Measurements from ENCODE around the gene AMOTL2.

The AMOTL2 gene

DNA sequence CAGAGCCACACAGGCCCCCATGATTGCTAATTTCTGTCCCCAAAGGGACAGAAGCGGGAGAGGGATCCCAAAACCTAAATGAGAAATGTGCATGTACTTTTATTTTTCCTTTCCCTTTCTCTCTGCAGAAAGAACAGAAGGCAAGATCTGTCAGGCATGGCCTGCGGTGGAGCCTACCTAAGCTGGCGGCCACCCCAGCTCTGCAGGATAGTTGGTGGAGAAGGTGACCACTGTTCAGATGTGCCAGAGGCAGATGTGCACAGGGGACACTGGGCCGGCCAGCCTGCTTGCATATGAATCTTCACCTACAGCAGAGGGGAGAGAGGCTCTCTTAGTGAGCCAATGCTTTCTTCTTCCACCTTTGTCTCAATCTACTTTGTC lies 2.1 kb upstream of the AMOTL2 start:
- Histone ChIP-seq H3K27ac (replicated peaks) (no peak overlapping the region), H3K4me3 (replicated peaks; ENCODE audit: insufficient read depth, low read length) (no peak overlapping the region), H3K27me3 (ENCODE audit: insufficient read depth, poor library complexity, severe bottlenecking) (peaks cover 36% of the 10 kb centered on the region)
- TF ChIP-seq, protein P1, sequence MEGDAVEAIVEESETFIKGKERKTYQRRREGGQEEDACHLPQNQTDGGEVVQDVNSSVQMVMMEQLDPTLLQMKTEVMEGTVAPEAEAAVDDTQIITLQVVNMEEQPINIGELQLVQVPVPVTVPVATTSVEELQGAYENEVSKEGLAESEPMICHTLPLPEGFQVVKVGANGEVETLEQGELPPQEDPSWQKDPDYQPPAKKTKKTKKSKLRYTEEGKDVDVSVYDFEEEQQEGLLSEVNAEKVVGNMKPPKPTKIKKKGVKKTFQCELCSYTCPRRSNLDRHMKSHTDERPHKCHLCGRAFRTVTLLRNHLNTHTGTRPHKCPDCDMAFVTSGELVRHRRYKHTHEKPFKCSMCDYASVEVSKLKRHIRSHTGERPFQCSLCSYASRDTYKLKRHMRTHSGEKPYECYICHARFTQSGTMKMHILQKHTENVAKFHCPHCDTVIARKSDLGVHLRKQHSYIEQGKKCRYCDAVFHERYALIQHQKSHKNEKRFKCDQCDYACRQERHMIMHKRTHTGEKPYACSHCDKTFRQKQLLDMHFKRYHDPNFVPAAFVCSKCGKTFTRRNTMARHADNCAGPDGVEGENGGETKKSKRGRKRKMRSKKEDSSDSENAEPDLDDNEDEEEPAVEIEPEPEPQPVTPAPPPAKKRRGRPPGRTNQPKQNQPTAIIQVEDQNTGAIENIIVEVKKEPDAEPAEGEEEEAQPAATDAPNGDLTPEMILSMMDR (IDR thresholded peaks at IDR 0.05; ENCODE audit: insufficient read depth, low read length) = no peak
- TF ChIP-seq POLR2AphosphoS5 (IDR thresholded peaks at IDR 0.05; ENCODE audit: low read depth) (no peak), SPI1 (IDR thresholded peaks at IDR 0.05; ENCODE audit: borderline replicate concordance, low read depth) (no peak)
- no peak for DNase-seq (ENCODE audit: low read depth in 1 of 2, low spot score in 1 of 2)

DNA sequence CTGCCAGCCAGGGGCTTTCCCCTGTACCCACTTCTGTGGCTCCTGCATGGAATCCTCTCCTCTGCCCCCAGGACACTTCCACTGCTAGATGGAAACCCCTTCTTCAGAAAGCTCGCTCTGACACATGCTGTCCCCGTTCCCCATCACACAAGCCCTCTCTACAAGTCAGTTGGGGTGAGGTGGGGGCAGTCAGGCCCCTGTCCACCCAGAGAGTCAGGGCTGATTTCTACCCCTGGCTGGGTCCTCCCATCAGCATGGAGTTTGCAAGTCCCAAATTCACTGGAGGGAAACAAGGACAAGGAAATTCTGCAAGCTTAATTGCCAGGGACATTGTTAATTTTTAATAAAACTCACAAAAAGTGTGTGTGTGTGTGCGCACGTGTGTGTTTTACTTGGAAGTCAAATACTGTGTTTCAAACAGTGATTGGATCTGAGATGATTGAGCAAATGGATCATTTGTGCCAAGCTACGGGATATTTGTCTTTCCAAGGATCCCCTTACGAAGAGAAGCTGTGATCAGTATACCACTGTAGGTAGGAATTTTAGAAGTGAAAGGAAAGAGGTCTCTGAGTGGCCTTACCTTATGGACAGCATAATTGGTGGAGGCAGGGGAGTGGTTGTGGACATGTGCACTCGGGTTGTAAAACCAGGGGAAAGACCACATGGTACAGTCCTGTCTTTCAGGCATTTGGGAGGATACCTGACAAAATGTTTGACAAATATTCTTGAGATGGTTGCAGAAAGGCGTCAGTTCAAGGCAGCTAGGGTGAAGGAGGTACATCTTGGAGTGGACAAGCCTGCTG lies 1.5 kb upstream of the AMOTL2 start:
- peaks cover 36% of the 10 kb centered on the region for H3K27me3 ChIP-seq (ENCODE audit: insufficient read depth, poor library complexity, severe bottlenecking)
- DNase-seq (ENCODE audit: low read depth in 1 of 2, low spot score in 1 of 2) = no peak
- H3K4me3 ChIP-seq (replicated peaks; ENCODE audit: insufficient read depth, low read length) = no peak overlapping the region
- H3K27ac ChIP-seq (replicated peaks) = no peak overlapping the region
- TF ChIP-seq SPI1 (IDR thresholded peaks at IDR 0.05; ENCODE audit: borderline replicate concordance, low read depth) (no peak), POLR2AphosphoS5 (IDR thresholded peaks at IDR 0.05; ENCODE audit: low read depth) (no peak), GABPA (IDR thresholded peaks at IDR 0.05; ENCODE audit: low read depth) (no peak)
- TF ChIP-seq, protein P1 (IDR thresholded peaks at IDR 0.05; ENCODE audit: insufficient read depth, low read length) = no peak
- TF ChIP-seq, protein P2, sequence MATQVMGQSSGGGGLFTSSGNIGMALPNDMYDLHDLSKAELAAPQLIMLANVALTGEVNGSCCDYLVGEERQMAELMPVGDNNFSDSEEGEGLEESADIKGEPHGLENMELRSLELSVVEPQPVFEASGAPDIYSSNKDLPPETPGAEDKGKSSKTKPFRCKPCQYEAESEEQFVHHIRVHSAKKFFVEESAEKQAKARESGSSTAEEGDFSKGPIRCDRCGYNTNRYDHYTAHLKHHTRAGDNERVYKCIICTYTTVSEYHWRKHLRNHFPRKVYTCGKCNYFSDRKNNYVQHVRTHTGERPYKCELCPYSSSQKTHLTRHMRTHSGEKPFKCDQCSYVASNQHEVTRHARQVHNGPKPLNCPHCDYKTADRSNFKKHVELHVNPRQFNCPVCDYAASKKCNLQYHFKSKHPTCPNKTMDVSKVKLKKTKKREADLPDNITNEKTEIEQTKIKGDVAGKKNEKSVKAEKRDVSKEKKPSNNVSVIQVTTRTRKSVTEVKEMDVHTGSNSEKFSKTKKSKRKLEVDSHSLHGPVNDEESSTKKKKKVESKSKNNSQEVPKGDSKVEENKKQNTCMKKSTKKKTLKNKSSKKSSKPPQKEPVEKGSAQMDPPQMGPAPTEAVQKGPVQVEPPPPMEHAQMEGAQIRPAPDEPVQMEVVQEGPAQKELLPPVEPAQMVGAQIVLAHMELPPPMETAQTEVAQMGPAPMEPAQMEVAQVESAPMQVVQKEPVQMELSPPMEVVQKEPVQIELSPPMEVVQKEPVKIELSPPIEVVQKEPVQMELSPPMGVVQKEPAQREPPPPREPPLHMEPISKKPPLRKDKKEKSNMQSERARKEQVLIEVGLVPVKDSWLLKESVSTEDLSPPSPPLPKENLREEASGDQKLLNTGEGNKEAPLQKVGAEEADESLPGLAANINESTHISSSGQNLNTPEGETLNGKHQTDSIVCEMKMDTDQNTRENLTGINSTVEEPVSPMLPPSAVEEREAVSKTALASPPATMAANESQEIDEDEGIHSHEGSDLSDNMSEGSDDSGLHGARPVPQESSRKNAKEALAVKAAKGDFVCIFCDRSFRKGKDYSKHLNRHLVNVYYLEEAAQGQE (IDR thresholded peaks at IDR 0.05; ENCODE audit: insufficient replicate concordance, low read depth) = no peak

DNA sequence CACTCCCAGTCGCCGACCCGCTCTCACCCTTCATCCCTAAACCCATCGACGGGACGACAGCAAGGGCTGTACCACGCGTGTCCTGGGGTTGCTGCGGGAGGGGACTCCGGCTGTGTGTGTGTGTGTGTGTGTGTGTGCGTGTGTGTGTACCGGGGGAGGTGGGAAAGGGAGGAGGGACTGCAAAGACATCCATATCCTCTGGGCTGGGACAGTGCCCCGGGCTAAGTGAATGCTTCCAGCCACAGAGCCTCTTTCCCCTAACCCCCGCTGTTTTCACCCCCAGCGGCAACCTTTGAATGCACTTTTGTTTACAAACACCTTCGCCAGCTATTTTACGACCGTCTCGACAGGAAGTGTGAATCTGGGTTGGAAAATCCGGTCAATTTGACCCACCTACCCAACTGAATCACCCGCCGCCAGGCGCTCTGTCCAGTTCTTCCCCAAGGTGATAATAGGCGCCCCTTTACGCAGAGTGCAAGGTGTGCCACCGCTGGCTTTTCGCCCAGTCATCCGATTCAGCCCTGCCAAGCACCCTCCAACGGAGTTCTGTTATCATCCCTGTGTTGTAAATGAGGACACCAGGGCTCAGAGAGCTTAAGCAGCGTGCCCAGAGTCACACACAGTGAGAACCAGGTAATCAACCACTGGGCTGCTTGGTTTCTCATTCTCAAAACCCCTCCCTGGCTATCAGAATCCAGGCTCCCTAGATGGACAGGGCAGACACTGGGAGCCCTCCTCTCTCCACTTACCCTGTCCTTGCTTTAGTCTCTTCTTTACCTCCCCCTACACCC lies 739 bp upstream of the AMOTL2 start:
- Histone ChIP-seq H3K4me3 (replicated peaks; ENCODE audit: insufficient read depth, low read length) (no peak overlapping the region), H3K27ac (replicated peaks) (no peak overlapping the region), H3K27me3 (ENCODE audit: insufficient read depth, poor library complexity, severe bottlenecking) (peaks cover 36% of the 10 kb centered on the region)
- TF ChIP-seq, protein P2 (IDR thresholded peaks at IDR 0.05; ENCODE audit: insufficient replicate concordance, low read depth) = no peak
- TF ChIP-seq POLR2AphosphoS5 (IDR thresholded peaks at IDR 0.05; ENCODE audit: low read depth) (no peak), GABPA (IDR thresholded peaks at IDR 0.05; ENCODE audit: low read depth) (no peak), SPI1 (IDR thresholded peaks at IDR 0.05; ENCODE audit: borderline replicate concordance, low read depth) (no peak)
- TF ChIP-seq, protein P1 (IDR thresholded peaks at IDR 0.05; ENCODE audit: insufficient read depth, low read length) = no peak
- no peak for DNase-seq (ENCODE audit: low read depth in 1 of 2, low spot score in 1 of 2)

All from HL-60 (cell line).